ENCODE data around the gene MED25.

Gene MED25

DNA sequence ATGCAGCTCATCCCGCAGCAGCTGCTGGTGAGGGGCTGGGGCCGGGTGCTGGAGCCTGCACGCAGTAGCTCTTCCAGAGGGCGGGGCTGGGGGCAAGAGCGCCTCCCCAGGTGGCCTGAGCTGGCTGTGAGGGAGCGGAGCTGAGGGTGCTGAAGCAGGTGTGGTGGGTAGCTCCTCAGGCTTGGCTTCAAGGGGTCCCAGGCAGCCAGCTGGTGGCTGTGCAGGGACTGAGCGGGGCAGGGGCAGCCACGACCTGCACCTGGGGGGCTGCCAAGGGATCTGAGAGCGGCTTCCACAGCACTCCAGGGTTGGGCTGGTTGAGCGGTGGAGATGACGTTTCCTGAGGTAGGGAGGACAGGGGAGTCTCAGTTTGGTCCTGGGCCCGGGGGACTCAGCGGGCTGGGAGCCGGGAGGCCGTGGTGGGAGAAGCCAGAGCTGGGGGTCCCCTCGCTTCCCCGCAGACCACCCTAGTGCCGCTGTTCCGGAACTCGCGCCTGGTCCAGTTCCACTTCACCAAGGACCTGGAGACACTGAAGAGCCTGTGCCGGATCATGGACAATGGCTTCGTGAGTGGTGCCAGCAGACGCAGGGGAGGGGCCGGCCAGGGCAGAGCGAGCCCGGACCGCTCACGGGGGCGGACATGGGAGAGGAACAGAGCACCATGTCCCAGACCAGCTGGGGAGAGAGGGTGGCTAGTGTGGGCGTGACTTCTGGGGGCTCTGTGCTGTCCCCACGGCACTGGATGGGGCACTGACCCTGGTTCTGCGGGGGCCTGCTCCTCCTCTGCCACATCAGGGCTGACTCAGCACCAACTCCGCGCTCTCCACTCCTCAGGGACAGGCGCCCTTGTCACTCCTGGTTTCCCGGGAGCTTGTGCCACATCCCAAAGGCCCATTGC lies 40.2 kb downstream of the MED25 start:
- DNase-seq = no peak
- no peaks in the 10 kb centered on the region for H3K27me3 ChIP-seq (replicated peaks)
- peaks cover 68% of the 10 kb centered on the region for H3K36me3 ChIP-seq (replicated peaks)
- TF ChIP-seq, protein P1, sequence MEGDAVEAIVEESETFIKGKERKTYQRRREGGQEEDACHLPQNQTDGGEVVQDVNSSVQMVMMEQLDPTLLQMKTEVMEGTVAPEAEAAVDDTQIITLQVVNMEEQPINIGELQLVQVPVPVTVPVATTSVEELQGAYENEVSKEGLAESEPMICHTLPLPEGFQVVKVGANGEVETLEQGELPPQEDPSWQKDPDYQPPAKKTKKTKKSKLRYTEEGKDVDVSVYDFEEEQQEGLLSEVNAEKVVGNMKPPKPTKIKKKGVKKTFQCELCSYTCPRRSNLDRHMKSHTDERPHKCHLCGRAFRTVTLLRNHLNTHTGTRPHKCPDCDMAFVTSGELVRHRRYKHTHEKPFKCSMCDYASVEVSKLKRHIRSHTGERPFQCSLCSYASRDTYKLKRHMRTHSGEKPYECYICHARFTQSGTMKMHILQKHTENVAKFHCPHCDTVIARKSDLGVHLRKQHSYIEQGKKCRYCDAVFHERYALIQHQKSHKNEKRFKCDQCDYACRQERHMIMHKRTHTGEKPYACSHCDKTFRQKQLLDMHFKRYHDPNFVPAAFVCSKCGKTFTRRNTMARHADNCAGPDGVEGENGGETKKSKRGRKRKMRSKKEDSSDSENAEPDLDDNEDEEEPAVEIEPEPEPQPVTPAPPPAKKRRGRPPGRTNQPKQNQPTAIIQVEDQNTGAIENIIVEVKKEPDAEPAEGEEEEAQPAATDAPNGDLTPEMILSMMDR (IDR thresholded peaks at IDR 0.05; ENCODE audit: low read depth, low read length, missing control alignments) = no peak
- in situ Hi-C loops (cut with HindIII; ENCODE audit: low pct_ligation_motif_present, low sequenced_read_pairs) = no loop called here
- no peak overlapping the region for H3K4me3 ChIP-seq (ENCODE audit: low read depth, low read length)
- peak overlapping the region; percentile 58 for H3K27ac ChIP-seq

DNA sequence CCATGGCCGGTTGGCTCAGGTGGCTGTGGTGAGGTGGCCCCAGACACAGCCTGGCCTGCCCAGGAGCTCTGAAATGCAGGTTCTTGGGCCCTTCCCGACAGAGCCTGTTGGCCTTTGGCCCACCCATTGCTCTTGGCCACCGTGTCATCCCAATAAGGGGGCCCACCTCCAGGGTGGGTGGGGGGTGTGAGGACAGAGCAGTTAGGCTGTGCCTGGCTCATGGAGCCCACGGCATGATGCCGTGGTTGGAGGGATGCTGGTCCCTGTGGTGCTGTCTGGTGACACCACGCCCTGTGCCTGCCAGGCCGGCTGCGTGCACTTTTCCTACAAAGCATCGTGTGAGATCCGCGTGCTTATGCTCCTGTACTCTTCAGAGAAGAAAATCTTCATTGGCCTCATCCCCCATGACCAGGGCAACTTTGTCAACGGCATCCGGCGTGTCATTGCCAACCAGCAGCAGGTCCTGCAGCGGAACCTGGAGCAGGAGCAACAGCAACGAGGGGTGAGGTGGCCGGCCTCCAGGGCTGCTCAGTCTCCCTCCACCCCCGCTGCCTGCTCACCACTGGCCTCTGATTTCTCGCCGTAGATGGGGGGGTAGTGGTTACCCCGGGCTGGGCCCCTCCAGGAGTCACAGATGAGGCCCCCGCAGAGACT lies 41.7 kb downstream of the MED25 start:
- DNase-seq = no peak
- H3K4me3 ChIP-seq (ENCODE audit: low read depth, low read length) = no peak overlapping the region
- H3K36me3 ChIP-seq (replicated peaks) = peaks cover 78% of the 10 kb centered on the region
- H3K27me3 ChIP-seq (replicated peaks) = no peaks in the 10 kb centered on the region
- TF ChIP-seq, protein P1 (IDR thresholded peaks at IDR 0.05; ENCODE audit: low read depth, low read length, missing control alignments) = no peak
- H3K27ac ChIP-seq = peak overlapping the region; percentile 58
- in situ Hi-C loops (cut with HindIII; ENCODE audit: low pct_ligation_motif_present, low sequenced_read_pairs) = no loop called here

DNA sequence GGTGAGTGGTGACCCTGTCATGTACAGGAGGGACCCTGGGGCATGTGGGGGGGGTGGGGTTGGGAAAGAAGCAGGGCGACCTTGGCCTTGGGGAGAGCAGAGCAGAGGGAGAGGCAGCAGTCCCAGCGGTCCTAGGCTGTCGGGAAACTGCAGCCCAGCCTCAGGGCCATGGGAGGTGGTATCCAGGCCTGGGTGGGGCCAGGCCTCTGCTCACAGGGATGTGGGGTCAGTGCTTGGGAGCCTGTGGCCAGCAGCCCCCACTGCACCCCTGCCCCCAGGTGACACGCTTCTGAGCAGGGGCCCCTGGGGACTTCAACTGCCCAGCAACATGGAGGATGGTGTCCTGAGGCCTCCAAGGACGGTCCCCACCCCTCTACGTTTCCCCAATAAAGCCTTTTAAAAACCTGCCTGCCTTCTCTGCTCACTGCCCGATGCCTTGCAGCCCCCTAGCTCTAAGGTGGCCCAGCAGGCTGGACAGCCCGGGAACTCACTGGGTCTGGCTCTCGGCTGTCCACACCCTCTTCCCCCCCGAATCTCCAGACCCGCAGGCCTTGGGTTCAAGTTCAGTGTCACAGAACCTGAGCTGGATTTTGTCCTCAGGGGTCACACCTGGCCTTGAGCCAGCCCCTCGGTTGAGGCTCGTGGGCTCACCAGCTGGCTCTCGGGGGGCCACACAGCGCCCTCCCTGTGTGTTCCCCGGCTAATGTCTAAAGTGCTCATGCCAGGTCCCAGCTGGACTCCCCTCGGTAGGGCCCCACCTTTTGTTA lies 42.4 kb downstream of the MED25 start:
- H3K27me3 ChIP-seq (replicated peaks) = no peaks in the 10 kb centered on the region
- DNase-seq = no peak
- in situ Hi-C loops (cut with HindIII; ENCODE audit: low pct_ligation_motif_present, low sequenced_read_pairs) = no loop called here
- no peak overlapping the region for H3K4me3 ChIP-seq (ENCODE audit: low read depth, low read length)
- H3K27ac ChIP-seq = no peak overlapping the region
- TF ChIP-seq, protein P1 (IDR thresholded peaks at IDR 0.05; ENCODE audit: low read depth, low read length, missing control alignments) = no peak
- peaks cover 75% of the 10 kb centered on the region for H3K36me3 ChIP-seq (replicated peaks)

DNA sequence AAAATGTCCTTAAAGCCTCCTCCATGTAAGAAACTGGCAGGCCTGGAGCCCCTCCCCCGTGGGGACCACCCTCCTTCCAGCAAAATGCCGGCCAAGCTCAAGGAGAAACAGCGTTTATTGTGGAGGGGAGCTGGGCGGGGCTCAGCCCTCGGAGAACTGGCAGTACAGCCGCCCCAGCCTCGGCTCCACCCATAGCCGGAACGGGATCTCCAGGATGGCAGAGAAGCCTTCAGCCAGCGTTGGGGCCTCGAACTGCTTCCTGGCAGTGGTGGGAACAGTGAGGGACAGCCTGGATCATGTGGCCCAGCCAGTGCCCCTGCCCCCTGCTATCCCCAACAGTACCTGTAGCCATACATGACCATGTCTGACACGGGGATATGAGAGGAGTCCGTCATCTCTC lies 43.0 kb downstream of the MED25 start:
- in situ Hi-C loops (cut with HindIII; ENCODE audit: low pct_ligation_motif_present, low sequenced_read_pairs) = no loop called here
- H3K27me3 ChIP-seq (replicated peaks) = no peaks in the 10 kb centered on the region
- TF ChIP-seq, protein P1 (IDR thresholded peaks at IDR 0.05; ENCODE audit: low read depth, low read length, missing control alignments) = no peak
- no peak overlapping the region for H3K27ac ChIP-seq
- peaks cover 72% of the 10 kb centered on the region for H3K36me3 ChIP-seq (replicated peaks)
- no peak for DNase-seq
- no peak overlapping the region for H3K4me3 ChIP-seq (ENCODE audit: low read depth, low read length)

DNA sequence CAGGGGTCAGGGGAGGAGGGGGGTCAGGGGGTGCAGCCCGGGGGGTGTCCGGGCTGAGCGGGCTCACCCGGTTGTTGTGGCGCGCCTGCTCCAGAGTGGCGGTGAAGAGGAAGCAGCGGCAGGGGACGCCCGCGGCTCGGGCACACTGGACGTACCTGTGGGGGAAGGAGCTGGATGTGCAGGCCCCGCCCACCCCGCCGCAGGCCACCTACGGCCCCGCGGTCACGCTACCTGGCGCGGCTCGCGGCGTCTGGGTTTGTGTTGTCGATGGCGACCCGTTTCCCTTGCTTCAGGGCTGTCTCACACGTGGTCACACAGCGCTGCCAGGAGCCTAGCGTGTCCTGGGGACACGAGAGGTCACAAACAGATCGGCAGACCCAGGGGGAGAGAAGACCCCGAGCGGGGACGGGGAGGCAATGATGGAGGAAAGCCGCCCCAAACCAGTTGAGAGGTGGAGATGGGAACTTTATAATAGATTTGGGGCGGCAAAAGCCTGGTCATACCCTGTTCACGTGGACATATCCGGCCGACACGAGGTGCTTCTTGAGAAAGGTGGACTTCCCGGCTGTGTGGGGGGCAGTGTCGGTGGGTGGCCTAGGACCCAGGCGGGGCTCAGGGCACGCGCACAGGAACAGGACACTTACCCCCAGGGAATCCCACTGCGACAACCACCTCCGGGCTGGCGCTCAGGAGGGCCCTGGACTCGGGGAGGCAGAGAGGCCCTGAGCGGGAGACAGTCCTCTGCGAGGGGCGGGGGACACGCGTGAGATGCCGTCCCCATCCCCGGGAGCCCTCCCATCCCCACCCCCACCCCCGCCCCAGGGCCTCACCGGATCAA lies 43.7 kb downstream of the MED25 start:
- no peak for DNase-seq
- in situ Hi-C loops (cut with HindIII; ENCODE audit: low pct_ligation_motif_present, low sequenced_read_pairs) = no loop called here
- Histone ChIP-seq H3K27ac (no peak overlapping the region), H3K4me3 (ENCODE audit: low read depth, low read length) (no peak overlapping the region), H3K36me3 (replicated peaks) (peaks cover 69% of the 10 kb centered on the region), H3K27me3 (replicated peaks) (no peaks in the 10 kb centered on the region)
- TF ChIP-seq, protein P1 (IDR thresholded peaks at IDR 0.05; ENCODE audit: low read depth, low read length, missing control alignments) = no peak

Measured in brain microvascular endothelial cell (primary cell).